Fibroblast of skin of left quadriceps (primary cell): ENCODE measurements around the gene DOCK1.
"Not testable (repeated sequence)": the region's sequence is repeated elsewhere in the genome, so short reads cannot be mapped to it uniquely, and the experiment has no call there.

Experiments used
- DNase-seq, 2 experiments: peaks; one replicate each; pipeline ENCODE4 v3.0.0-alpha.2; 2013; ENCODE audit warnings: low read depth in 2 of 2

The DOCK1 gene

GRCh38 chr10:126904818-126905701 is at the start of gene DOCK1:
DOCK1 (plus strand) TSS chr10:126905428; CDS start chr10:126905518, 90 bp downstream.
- DNase-seq, result peak; percentile 49 to 56

GRCh38 chr10:126857178-126857806 is 47.9 kb upstream of the DOCK1 start:
- DNase-seq, result no peak

- DNase-seq, result peak; percentile 98 to 99
These were observed 37.5 kb upstream of the DOCK1 start for GRCh38 chr10:126867567-126868365.

- peak in 1 of 2 experiments; percentile 5 for DNase-seq
These were observed 36.9 kb upstream of the DOCK1 start for GRCh38 chr10:126868371-126868770.

GRCh38 chr10:126872135-126872534 is 33.1 kb upstream of the DOCK1 start:
- DNase-seq, result no peak

GRCh38 chr10:126872768-126873167 is 32.5 kb upstream of the DOCK1 start:
- peak; percentile 45 to 52 for DNase-seq

GRCh38 chr10:126876456-126876855 is 28.8 kb upstream of the DOCK1 start:
- no peak for DNase-seq

- no peak for DNase-seq
These were observed 27.8 kb upstream of the DOCK1 start for GRCh38 chr10:126877390-126877789.

GRCh38 chr10:126878594-126878993 is 26.6 kb upstream of the DOCK1 start:
- no peak for DNase-seq

- DNase-seq, result no peak
These were observed 24.3 kb upstream of the DOCK1 start for GRCh38 chr10:126880926-126881325.

- not testable (repeated sequence) for DNase-seq
These were observed 23.2 kb upstream of the DOCK1 start for GRCh38 chr10:126882055-126882454.

GRCh38 chr10:126888436-126888835 is 16.8 kb upstream of the DOCK1 start:
- DNase-seq, result not testable (repeated sequence)

GRCh38 chr10:126889421-126889820 is 15.8 kb upstream of the DOCK1 start:
- no peak for DNase-seq

- DNase-seq, result not testable (repeated sequence)
These were observed 14.4 kb upstream of the DOCK1 start for GRCh38 chr10:126890797-126891196.

- no peak for DNase-seq
These were observed 12.7 kb upstream of the DOCK1 start for GRCh38 chr10:126892226-126893175.

- DNase-seq, result no peak
These were observed 12.0 kb upstream of the DOCK1 start for GRCh38 chr10:126893206-126893605.

- no peak for DNase-seq
These were observed 11.4 kb upstream of the DOCK1 start for GRCh38 chr10:126893841-126894240.

GRCh38 chr10:126895214-126895781 is 9.9 kb upstream of the DOCK1 start:
- DNase-seq, result no peak

GRCh38 chr10:126898460-126898859 is 6.8 kb upstream of the DOCK1 start:
- DNase-seq, result no peak

GRCh38 chr10:126899529-126899928 is 5.7 kb upstream of the DOCK1 start:
- not testable (repeated sequence) for DNase-seq

GRCh38 chr10:126902157-126902556 is 3.1 kb upstream of the DOCK1 start:
- peak; percentile 32 to 55 for DNase-seq
